GM12878 (cell line): ENCODE results near the gene DNAJC2. TPM values are rescaled to one million over a fixed set of nuclear protein-coding genes. Genes with fewer than 3 reads are reported as not detected.

ENCODE experiments used
- ATAC-seq: fragments of 200-7000 bp; cut with Tn5 transposase; 3 replicates; pipeline ENCODE4 v1.9.1; 2020; ENCODE audit warnings: mild to moderate bottlenecking, moderate library complexity
- BruUV-seq: library from RNA; stranded (reverse); fragments of 400-500 nt; replicated peaks from 2 replicates; lab custom pipeline; 2021; lab: Mats Ljungman, UMichigan
- CTCF ChIA-PET: fragments of 300-600 bp; sonication (Branson Sonifier 250); formaldehyde crosslinking; extraction: SDS; loops from one replicate; lab custom pipeline; 2021; ENCODE audit warnings: inconsistent platforms; lab: Yijun Ruan, JAX
- POLR2A ChIA-PET: fragments of 350-600 bp; formaldehyde crosslinking; extraction: SDS; loops from one replicate; lab custom pipeline; 2021; ENCODE audit warnings: inconsistent platforms; lab: Charles Lee
- RAD21 ChIA-PET: fragments of 300-600 bp; sonication (Branson Sonifier 250); formaldehyde crosslinking; loops from one replicate; lab custom pipeline; 2023; ENCODE audit warnings: antibody characterized with exemption; ENCODE audit not compliant: unreplicated experiment; lab: Charles Lee
- SMC1A ChIA-PET: fragments of 300-600 bp; sonication (Branson Sonifier 250); formaldehyde crosslinking; loops from one replicate; lab custom pipeline; 2023; ENCODE audit not compliant: unreplicated experiment, uncharacterized antibody; lab: Charles Lee
- DNase-seq: peaks from one replicate; pipeline ENCODE4 v3.0.0-alpha.2; 2011; ENCODE audit warnings: low read depth, low spot score
- FAIRE-seq: peaks from 3 replicates; lab custom pipeline; 2011; peaks lifted over from hg19 to GRCh38; lab: Jason Lieb, UNC
- H2AFZ ChIP-seq: 2 replicates; pipeline ENCODE4 v1.6.0; 2011; ENCODE audit warnings: low read depth, low read length, control low read depth; ENCODE audit not compliant: control insufficient read depth
- H3K27ac ChIP-seq: 2 replicates; pipeline ENCODE4 v1.5.1; 2011; ENCODE audit warnings: control low read depth; ENCODE audit not compliant: control insufficient read depth, insufficient read depth
- H3K27me3 ChIP-seq, 2 experiments: replicated peaks in 1 of 2; 2 replicates each; pipeline versions ENCODE4 v1.6.0 to v1.6.1; 2011; ENCODE audit warnings: low read length in 1 of 2; ENCODE audit not compliant: control insufficient read depth in 2 of 2, insufficient read depth in 2 of 2
- H3K36me3 ChIP-seq, 2 experiments: 2 replicates each; pipeline ENCODE4 v1.5.1; 2011; ENCODE audit warnings: low read length in 1 of 2; ENCODE audit not compliant: control insufficient read depth in 2 of 2, insufficient read depth in 2 of 2
- H3K4me1 ChIP-seq: 2 replicates; pipeline ENCODE4 v1.6.1; 2011; ENCODE audit warnings: mild to moderate bottlenecking, low read length, moderate library complexity, mixed read lengths; ENCODE audit not compliant: control insufficient read depth, insufficient read depth
- H3K4me2 ChIP-seq: 2 replicates; pipeline ENCODE4 v1.6.0; 2011; ENCODE audit warnings: control low read depth; ENCODE audit not compliant: control insufficient read depth, insufficient read depth
- H3K4me3 ChIP-seq: fragments of 200-600 bp; sonication (generic); 2 replicates; pipeline ENCODE4 v1.5.1; 2016
- H3K79me2 ChIP-seq: 2 replicates; pipeline ENCODE4 v1.6.0; 2011; ENCODE audit warnings: low read length; ENCODE audit not compliant: control insufficient read depth, insufficient read depth
- H3K9ac ChIP-seq: 2 replicates; pipeline ENCODE4 v1.8.0; 2011; ENCODE audit warnings: low read length, control low read depth, mixed read lengths; ENCODE audit not compliant: control insufficient read depth, insufficient read depth
- H3K9me3 ChIP-seq: replicated peaks from 3 replicates; pipeline ENCODE4 v1.5.1; 2011; ENCODE audit warnings: mild to moderate bottlenecking, low read length; ENCODE audit not compliant: control insufficient read depth, insufficient read depth
- H4K20me1 ChIP-seq: 2 replicates; pipeline ENCODE4 v1.6.0; 2011; ENCODE audit not compliant: control insufficient read depth, insufficient read depth
- ASH2L ChIP-seq: fragments of 300-600, 200-600 bp; sonication (generic); IDR thresholded peaks from 2 replicates; pipeline ENCODE4 v1.6.1; 2017; ENCODE audit warnings: low read depth, mild to moderate bottlenecking, borderline replicate concordance
- CBFB ChIP-seq: IDR thresholded peaks from 2 replicates; pipeline ENCODE4 v1.6.1; 2016; ENCODE audit warnings: antibody characterized with exemption, low read depth
- LARP7 ChIP-seq: fragments of 450-650 bp; IDR thresholded peaks from 2 replicates; pipeline ENCODE4 v1.6.1; 2017; ENCODE audit warnings: mild to moderate bottlenecking
- NFYA ChIP-seq: IDR thresholded peaks from 2 replicates; pipeline ENCODE4 v1.6.1; 2011; ENCODE audit warnings: low read depth, mild to moderate bottlenecking, low read length, improper control_type of control experiment, borderline replicate concordance
- NRF1 ChIP-seq: conservative IDR thresholded peaks from 2 replicates; pipeline ENCODE4 v1.6.1; 2011; ENCODE audit warnings: mild to moderate bottlenecking, low read depth, low read length, improper control_type of control experiment
- RELB ChIP-seq: fragments of 450-650 bp; IDR thresholded peaks from 2 replicates; pipeline ENCODE4 v1.6.1; 2017; ENCODE audit warnings: low read depth, mild to moderate bottlenecking, moderate library complexity
- SMAD5 ChIP-seq: IDR thresholded peaks from 2 replicates; pipeline ENCODE4 v1.6.1; 2016; ENCODE audit warnings: antibody characterized with exemption, low read depth
- WGBS: methylation state at CpG from one replicate; pipeline ENCODE4 v1.1.6; 2016; ENCODE audit warnings: low lambda C conversion rate; ENCODE audit not compliant: insufficient replicate concordance, insufficient coverage; ENCODE audit errors: missing lambda C conversion rate; 5-methylcytosine and 5-hydroxymethylcytosine counted together
- in situ Hi-C: fragments of 300-500 bp; cut with MboI; formaldehyde crosslinking; loops from 9 replicates; pipeline ENCODE4 v1.14.3; 2018; ENCODE audit warnings: mixed read lengths
- intact Hi-C: fragments of 100-400 bp; cut with micrococcal nuclease; formaldehyde crosslinking; loops from one replicate; pipeline ENCODE4 v1.14.2; 2022; ENCODE audit not compliant: unreplicated experiment
- polyA plus RNA-seq, 11 experiments: library from polyadenylated mRNA; depleted of rRNA in 4 of 11; unstranded in 6 of 11; stranded (reverse) in 5 of 11; fragments of >200 nt; fragmentation: Nextera tagmentation in 4 of 11; fragmentation: Illumina TruSeq in 1 of 11; extraction: Ambion mirVana in 4 of 11; extraction: Trizol in 1 of 11; gene quantifications; 1 replicate in 1 of 11; 2 replicates in 10 of 11; pipeline versions ENCODE4 v1.2.1 to v1.2.3, GENCODE V29; 2011 to 2016; ENCODE audit warnings: inconsistent platforms in 2 of 11, missing spikeins in 2 of 11, low read depth in 1 of 11
- total RNA-seq, 4 experiments: library from RNA; depleted of rRNA in 3 of 4; stranded (reverse); fragments of >200 nt in 3 of 4; fragmentation: Illumina TruSeq in 1 of 4; extraction: Trizol in 1 of 4; gene quantifications; 2 replicates each; pipeline versions ENCODE4 v1.2.1 to v1.2.3, GENCODE V29; 2013 to 2021

DNAJC2 gene
- total and polyA plus RNA-seq, 10 of the 15 experiments (the other 5 are each of a cell fraction or from before 2014, with no cell fraction given): 18.2 to 63.1 (median 30.6) TPM

- ChIA-PET RAD21 (no interaction called here), SMC1A (no interaction called here), POLR2A (no interaction called here), CTCF (no interaction called here)
- Histone ChIP-seq H3K36me3 (no peaks in the 10 kb centered on the region), H3K4me2 (no peak overlapping the region), H3K9ac (no peak overlapping the region), H2AFZ (no peak overlapping the region), H3K27me3 (no peaks in the 10 kb centered on the region; a peak in 1 of 4 replicates), H3K4me1 (no peaks in the 10 kb centered on the region), H4K20me1 (no peaks in the 10 kb centered on the region), H3K4me3 (no peak overlapping the region), H3K79me2 (no peaks in the 10 kb centered on the region), H3K9me3 (no peaks in the 10 kb centered on the region), H3K27ac (no peak overlapping the region)
- FAIRE-seq (no peak), ATAC-seq (no peak), DNase-seq (no peak)
- intact Hi-C loops (no loop called here), in situ Hi-C loops (no loop called here)
- TF ChIP-seq CBFB: no peak
- no TSS peak for BruUV-seq
- 72% methylated on average over 4 of the region's 5 CpGs for WGBS
Measured at GRCh38 chr7:103382032-103382402, 37.5 kb upstream of the DNAJC2 start.

GRCh38 chr7:103381280-103382031 is 36.9 kb upstream of the DNAJC2 start:
- Histone ChIP-seq H4K20me1 (no peaks in the 10 kb centered on the region), H3K36me3 (no peaks in the 10 kb centered on the region), H3K4me2 (no peak overlapping the region), H3K4me3 (no peak overlapping the region), H3K27ac (no peak overlapping the region), H3K27me3 (no peaks in the 10 kb centered on the region; a peak in 1 of 4 replicates), H3K9me3 (no peaks in the 10 kb centered on the region), H3K9ac (no peak overlapping the region), H2AFZ (no peak overlapping the region), H3K4me1 (no peaks in the 10 kb centered on the region), H3K79me2 (no peaks in the 10 kb centered on the region)
- FAIRE-seq (no peak), ATAC-seq (no peak), DNase-seq (no peak)
- no TSS peak for BruUV-seq
- ChIA-PET CTCF (no interaction called here), POLR2A (no interaction called here), SMC1A (no interaction called here), RAD21 (no interaction called here)
- WGBS: 68% methylated on average over 4 of the region's 4 CpGs
- TF ChIP-seq RELB (no peak), LARP7 (no peak), NRF1 (no peak), ASH2L (no peak), SMAD5 (no peak), NFYA (no peak)
- in situ Hi-C loops: no loop called here
- intact Hi-C loops: no loop called here
